Panc1 (cell line): ENCODE measurements around the gene MCM8. TPM values are rescaled to one million over a fixed set of nuclear protein-coding genes. Genes with fewer than 3 reads are reported as not detected.

Experiments used
- ATAC-seq: fragments of 200-7000 bp; cut with Tn5 transposase; 2 replicates; pipeline ENCODE4 v1.9.1; 2020; ENCODE audit warnings: mild to moderate bottlenecking, moderate library complexity
- BruUV-seq: library from RNA; stranded (reverse); fragments of 400-500 nt; replicated peaks from 2 replicates; lab custom pipeline; 2021; lab: Mats Ljungman, UMichigan
- CTCF ChIA-PET: fragments of 300-600 bp; sonication (Branson Sonifier 250); formaldehyde crosslinking; loops from one replicate; lab custom pipeline; 2022; ENCODE audit warnings: antibody characterized with exemption; lab: Charles Lee
- POLR2A ChIA-PET: fragments of 300-600 bp; sonication (Branson Sonifier 250); formaldehyde crosslinking; loops from one replicate; lab custom pipeline; 2022; ENCODE audit warnings: antibody characterized with exemption; lab: Charles Lee
- DNase-seq: peaks from one replicate; pipeline ENCODE4 v3.0.0-alpha.2; 2010; ENCODE audit warnings: low read depth, low spot score
- H3K27ac ChIP-seq: 2 replicates; pipeline ENCODE4 v1.5.1; 2011; ENCODE audit warnings: mild to moderate bottlenecking, low read length, inconsistent platforms
- H3K27me3 ChIP-seq: fragments of 200-500 bp; sonication (Bioruptor generic); 2 replicates; pipeline ENCODE4 v1.6.0; 2014; ENCODE audit warnings: low read length, inconsistent platforms; ENCODE audit not compliant: control insufficient read depth, insufficient read depth
- H3K36me3 ChIP-seq: fragments of 200-500 bp; sonication (Bioruptor generic); 2 replicates; pipeline ENCODE4 v1.5.1; 2014; ENCODE audit warnings: inconsistent platforms, mild to moderate bottlenecking, low read length, moderate library complexity; ENCODE audit not compliant: control insufficient read depth, insufficient read depth
- H3K4me1 ChIP-seq: 2 replicates; pipeline ENCODE4 v1.5.1; 2011; ENCODE audit warnings: inconsistent platforms, mild to moderate bottlenecking, low read length, moderate library complexity; ENCODE audit not compliant: control insufficient read depth, insufficient read depth
- H3K4me3 ChIP-seq, 2 experiments: 2 replicates each; pipeline ENCODE4 v1.5.1; 2011 to 2012; ENCODE audit warnings: low read depth in 2 of 2, low read length in 2 of 2, mild to moderate bottlenecking in 2 of 2, inconsistent platforms in 1 of 2, moderate library complexity in 1 of 2
- H3K9me3 ChIP-seq: fragments of 200-500 bp; sonication (Bioruptor generic); 2 replicates; pipeline ENCODE4 v1.5.1; 2014; ENCODE audit warnings: low read depth, mild to moderate bottlenecking, inconsistent platforms, low read length, moderate library complexity; ENCODE audit not compliant: control insufficient read depth, insufficient read depth
- CTCF ChIP-seq: fragments of 450-650 bp; IDR thresholded peaks from 2 replicates; pipeline ENCODE4 v1.5.1; 2017; ENCODE audit warnings: mild to moderate bottlenecking
- POLR2AphosphoS5 ChIP-seq: IDR thresholded peaks from 2 replicates; pipeline ENCODE4 v1.6.1; 2012; ENCODE audit warnings: mild to moderate bottlenecking, low read depth, low read length, moderate library complexity
- REST ChIP-seq, 2 experiments: IDR thresholded peaks; 2 replicates each; pipeline ENCODE4 v1.6.1; 2011 to 2012; ENCODE audit warnings: low read depth in 2 of 2, control low read depth in 1 of 2, low read length in 1 of 2, mild to moderate bottlenecking in 1 of 2, moderate library complexity in 1 of 2; ENCODE audit not compliant: insufficient read depth in 1 of 2
- SIN3A ChIP-seq: IDR thresholded peaks from 2 replicates; pipeline ENCODE4 v1.6.1; 2012; ENCODE audit warnings: low read depth, mild to moderate bottlenecking, low read length, moderate library complexity, borderline replicate concordance; ENCODE audit not compliant: insufficient read depth
- TCF7L2 ChIP-seq: IDR thresholded peaks from 2 replicates; pipeline ENCODE4 v1.6.1; 2011; ENCODE audit warnings: mild to moderate bottlenecking, low read depth, low read length, inconsistent platforms
- in situ Hi-C: cut with HindIII; loops from 2 replicates; pipeline ENCODE4 v1.10.0; 2016; ENCODE audit warnings: low sequenced_read_pairs, low pct_unique_long_range_greater_than_20kb
- intact Hi-C: fragments of 100-400 bp; cut with micrococcal nuclease; formaldehyde crosslinking; loops from one replicate; pipeline ENCODE4 v1.10.0; 2022; ENCODE audit not compliant: unreplicated experiment
- total RNA-seq: library from RNA; stranded (reverse); gene quantifications from one replicate; pipeline ENCODE4 v1.2.1, GENCODE V29; 2021; ENCODE audit not compliant: unreplicated experiment

Gene MCM8
- total RNA-seq, 1 experiment from 2014 or later: 28.3 TPM

- Histone ChIP-seq H3K4me3 (peak overlapping the region; percentile 93 to 95), H3K27me3 (no peaks in the 10 kb centered on the region), H3K9me3 (no peaks in the 10 kb centered on the region), H3K27ac (peak overlapping the region; percentile 89), H3K36me3 (peaks cover 18% of the 10 kb centered on the region), H3K4me1 (peaks cover 21% of the 10 kb centered on the region)
- no peak for DNase-seq
- in situ Hi-C loops (no loop called here), intact Hi-C loops (no loop called here)
- POLR2A ChIA-PET: no interaction called here
- TSS peak; percentile 61 for BruUV-seq
- CTCF ChIA-PET: no interaction called here
- TF ChIP-seq REST (IDR thresholded peaks at IDR 0.05; ENCODE audit: insufficient read depth in 1 of 2, low read depth in 2 of 2, low read length in 1 of 2) (no peak), POLR2AphosphoS5 (no peak), TCF7L2 (no peak), CTCF (no peak), SIN3A (no peak)
- ATAC-seq: no peak
These were observed 57.2 kb downstream of the MCM8 start for GRCh38 chr20:6007529-6008103.

GRCh38 chr20:6008254-6008653 lies 57.8 kb downstream of the MCM8 start:
- H3K36me3 ChIP-seq: peaks cover 20% of the 10 kb centered on the region
- no TSS peak for BruUV-seq
- no peak for TF ChIP-seq TCF7L2
- TF ChIP-seq SIN3A: no peak
- TF ChIP-seq POLR2AphosphoS5: no peak
- no peak for TF ChIP-seq CTCF
- TF ChIP-seq REST (IDR thresholded peaks at IDR 0.05; ENCODE audit: insufficient read depth in 1 of 2, low read depth in 2 of 2, low read length in 1 of 2): no peak
- peaks cover 21% of the 10 kb centered on the region for H3K4me1 ChIP-seq
- H3K27ac ChIP-seq: peak overlapping the region; percentile 60
- DNase-seq: no peak
- intact Hi-C loops: no loop called here
- H3K9me3 ChIP-seq: no peaks in the 10 kb centered on the region
- H3K4me3 ChIP-seq: no peak overlapping the region
- no peaks in the 10 kb centered on the region for H3K27me3 ChIP-seq
- in situ Hi-C loops: no loop called here
- no peak for ATAC-seq
- CTCF ChIA-PET: no interaction called here
- POLR2A ChIA-PET: no interaction called here
